Spinal cord (tissue), 10 donors: ENCODE measurements around the gene OR56A3. TPM values are rescaled to one million over a fixed set of nuclear protein-coding genes. Genes with fewer than 3 reads are reported as not detected.
"Not testable (repeated sequence)": the region's sequence is repeated elsewhere in the genome, so short reads cannot be mapped to it uniquely, and the experiment has no call there.

Experiments
- DNase-seq, 6 donors: peaks; one replicate each; pipeline versions ENCODE4 v3.0.0 to v3.0.0-alpha.2; 2013 to 2015; ENCODE audit warnings: low spot score in 6 of 6, low read depth in 4 of 6
- H3K27ac ChIP-seq: one replicate; pipeline ENCODE4 v1.5.1; 2013; ENCODE audit warnings: low read depth, low read length, control low read depth
- H3K27me3 ChIP-seq: one replicate; pipeline ENCODE4 v1.6.1; 2013; ENCODE audit warnings: low read length; ENCODE audit not compliant: control insufficient read depth, insufficient read depth
- H3K36me3 ChIP-seq: one replicate; pipeline ENCODE4 v1.6.1; 2013; ENCODE audit warnings: low read length; ENCODE audit not compliant: control insufficient read depth, insufficient read depth
- H3K4me1 ChIP-seq: one replicate; pipeline ENCODE4 v1.6.1; 2013; ENCODE audit warnings: low read length; ENCODE audit not compliant: control insufficient read depth, insufficient read depth
- H3K4me3 ChIP-seq: one replicate; pipeline ENCODE4 v1.5.1; 2013; ENCODE audit warnings: low read depth, low read length, control low read depth
- H3K9me3 ChIP-seq: one replicate; pipeline ENCODE4 v1.6.1; 2013; ENCODE audit warnings: low read length; ENCODE audit not compliant: control insufficient read depth, insufficient read depth
- WGBS: methylation state at CpG from one replicate; pipeline ENCODE4 v1.1.5; 2013; ENCODE audit warnings: missing lambda C conversion rate; ENCODE audit not compliant: insufficient coverage; 5-methylcytosine and 5-hydroxymethylcytosine counted together
- polyA plus RNA-seq, 2 donors: library from polyadenylated mRNA; unstranded; fragments of 120-200 nt; gene quantifications; one replicate each; pipeline ENCODE4 v1.2.1, GENCODE V29; 2013; ENCODE audit not compliant: insufficient read length in 2 of 2
- total RNA-seq, 2 donors: library from RNA; depleted of rRNA in 1 of 2; stranded (reverse); fragments of 120-200 nt in 1 of 2; fragments of >200 nt in 1 of 2; gene quantifications; one replicate each; pipeline versions ENCODE4 v1.2.3 to v1.2.4, GENCODE V29; 2013 to 2014
- donor health status: healthy.

The OR56A3 gene
- total and polyA plus RNA-seq, 4 donors, result not detected

DNA sequence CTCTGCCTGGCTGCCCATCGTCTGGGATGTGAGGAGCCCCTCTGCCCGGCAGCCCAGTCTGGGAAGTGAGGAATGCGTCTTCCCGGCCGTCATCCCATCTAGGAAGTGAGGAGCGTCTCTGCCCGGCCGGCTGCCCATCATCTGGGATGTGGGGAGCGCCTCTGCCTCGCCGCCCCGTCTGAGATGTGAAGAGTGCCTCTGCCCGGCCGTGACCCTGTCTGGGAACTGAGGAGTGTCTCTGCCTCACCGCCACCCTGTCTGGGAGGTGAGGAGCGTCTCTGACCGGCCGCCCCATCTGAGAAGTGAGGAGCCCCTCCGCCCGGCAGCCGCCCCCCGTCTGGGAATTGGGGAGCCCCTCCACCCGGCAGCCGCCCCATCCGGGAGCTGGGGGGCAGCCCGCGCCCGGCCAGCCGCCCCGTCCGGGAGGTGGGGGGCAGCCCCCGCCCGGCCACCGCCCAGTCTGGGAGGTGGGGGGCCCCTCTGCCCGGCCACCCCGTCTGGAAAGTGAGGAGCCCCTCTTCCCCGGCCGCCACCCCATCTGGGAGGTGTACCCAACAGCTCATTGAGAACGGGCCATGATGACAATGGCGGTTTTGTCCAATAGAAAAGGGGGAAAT is 18.8 kb downstream of the OR56A3 start:
- H3K4me1 ChIP-seq, H3K36me3 ChIP-seq, H3K9me3 ChIP-seq, DNase-seq, H3K4me3 ChIP-seq, H3K27me3 ChIP-seq, H3K27ac ChIP-seq: not testable (repeated sequence)
- whole genome bisulfite sequencing, result 91% methylated on average over 27 of the region's 40 CpGs

DNA sequence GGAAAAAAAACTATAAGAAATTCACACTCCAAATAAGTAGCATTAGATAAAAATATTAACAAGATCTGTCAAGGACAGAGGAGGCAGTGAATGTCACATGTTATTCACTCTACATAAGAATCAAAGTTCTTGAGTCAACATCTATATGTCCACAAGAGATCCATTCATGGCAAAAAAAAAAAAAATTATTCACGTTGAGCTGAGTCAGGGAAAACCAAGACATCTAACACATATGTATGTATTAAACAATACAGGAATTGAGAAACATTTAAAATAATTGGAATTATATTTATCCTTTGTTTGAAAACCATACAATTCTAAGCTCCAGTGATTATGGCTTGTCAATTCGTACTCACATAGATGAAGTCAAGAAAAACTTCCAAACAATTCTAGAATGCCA is 24.9 kb downstream of the OR56A3 start:
- no CpG with 5 or more reads among the region's 2 CpGs for WGBS
- Histone ChIP-seq H3K27ac (no peak overlapping the region), H3K27me3 (no peaks in the 10 kb centered on the region), H3K36me3 (no peaks in the 10 kb centered on the region), H3K4me1 (no peaks in the 10 kb centered on the region), H3K4me3 (no peak overlapping the region), H3K9me3 (peaks cover 3% of the 10 kb centered on the region)
- no peak for DNase-seq

DNA sequence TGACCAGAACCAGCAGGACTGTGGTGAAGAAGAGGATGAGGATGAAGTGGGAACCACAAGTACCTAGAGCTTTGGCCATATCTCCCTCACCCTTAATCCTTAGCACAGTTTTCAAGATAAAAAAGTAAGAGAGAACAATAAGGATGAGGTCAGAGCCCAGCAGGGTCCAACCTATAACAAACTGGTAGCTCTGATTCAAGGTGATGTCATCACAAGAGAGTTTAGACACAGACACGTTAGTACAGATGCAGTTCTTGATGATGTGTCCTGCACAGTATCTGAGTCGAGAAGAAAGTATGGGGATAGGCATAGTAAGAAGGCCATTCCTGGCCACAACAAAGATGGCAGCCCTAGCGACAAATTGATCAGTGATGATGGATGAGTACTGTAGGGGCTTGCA is 25.7 kb downstream of the OR56A3 start:
- no peak overlapping the region for H3K27ac ChIP-seq
- no peak for DNase-seq
- no peaks in the 10 kb centered on the region for H3K27me3 ChIP-seq
- no peak overlapping the region for H3K4me3 ChIP-seq
- peaks cover 3% of the 10 kb centered on the region for H3K9me3 ChIP-seq
- no peaks in the 10 kb centered on the region for H3K36me3 ChIP-seq
- no peaks in the 10 kb centered on the region for H3K4me1 ChIP-seq
- 65% methylated on average over 3 of the region's 3 CpGs for WGBS

DNA sequence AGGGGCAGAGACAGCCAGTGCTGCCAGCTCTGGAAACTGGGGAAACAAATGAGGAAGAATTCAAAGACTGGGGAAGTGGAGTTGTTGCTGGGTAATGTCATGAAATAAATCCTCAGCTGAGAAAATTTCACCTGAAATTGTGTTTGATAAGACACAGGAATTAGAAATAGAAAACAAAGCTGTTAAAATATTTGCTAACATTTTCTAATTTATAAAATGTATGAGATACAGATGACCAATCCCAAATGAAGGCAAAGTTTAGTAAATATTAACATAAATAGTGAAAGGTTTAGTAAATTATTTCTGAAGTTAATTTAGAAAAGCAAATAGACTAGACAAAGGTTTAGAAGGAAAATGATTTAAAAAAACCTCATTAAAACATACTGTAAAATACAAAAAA is 26.3 kb downstream of the OR56A3 start, which contains the start of gene OR56A5:
TSS of gene OR56A5 (minus strand) at position 101 of the 400 bp plus-strand sequence. CDS start at position 101, 0 bp downstream.
- Histone ChIP-seq H3K27ac (no peak within 1 kb of the TSS), H3K9me3 (no peaks in the 10 kb centered on the region), H3K36me3 (no peaks in the 10 kb centered on the region), H3K4me1 (no peaks in the 10 kb centered on the region), H3K27me3 (no peaks in the 10 kb centered on the region), H3K4me3 (no peak within 1 kb of the TSS)
- DNase-seq, result no peak

DNA sequence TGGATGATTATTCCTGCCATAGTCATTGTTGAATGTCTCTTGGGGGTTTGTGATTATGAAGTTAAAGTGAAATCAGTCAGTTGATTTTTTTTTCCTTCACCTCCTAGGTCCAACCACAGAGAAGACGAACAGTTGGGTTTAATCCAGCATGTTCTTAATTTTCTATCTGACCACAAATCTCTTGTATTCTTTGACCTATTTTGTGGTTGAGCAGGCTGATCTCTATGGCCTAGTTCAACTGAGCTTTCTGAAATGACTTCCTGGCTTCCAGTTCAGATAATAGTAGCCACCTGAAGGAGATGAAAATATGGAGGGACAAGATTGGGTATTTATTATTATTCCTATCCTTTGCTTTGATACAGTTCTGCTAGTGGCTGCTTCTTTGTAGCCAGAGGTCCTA is 31.5 kb downstream of the OR56A3 start:
- H3K4me3 ChIP-seq, result no peak overlapping the region
- H3K27ac ChIP-seq, result no peak overlapping the region
- H3K9me3 ChIP-seq, result no peaks in the 10 kb centered on the region
- H3K36me3 ChIP-seq, result no peaks in the 10 kb centered on the region
- no peaks in the 10 kb centered on the region for H3K27me3 ChIP-seq
- no CpG with 5 or more reads among the region's 1 CpG for WGBS
- no peak for DNase-seq
- no peaks in the 10 kb centered on the region for H3K4me1 ChIP-seq

DNA sequence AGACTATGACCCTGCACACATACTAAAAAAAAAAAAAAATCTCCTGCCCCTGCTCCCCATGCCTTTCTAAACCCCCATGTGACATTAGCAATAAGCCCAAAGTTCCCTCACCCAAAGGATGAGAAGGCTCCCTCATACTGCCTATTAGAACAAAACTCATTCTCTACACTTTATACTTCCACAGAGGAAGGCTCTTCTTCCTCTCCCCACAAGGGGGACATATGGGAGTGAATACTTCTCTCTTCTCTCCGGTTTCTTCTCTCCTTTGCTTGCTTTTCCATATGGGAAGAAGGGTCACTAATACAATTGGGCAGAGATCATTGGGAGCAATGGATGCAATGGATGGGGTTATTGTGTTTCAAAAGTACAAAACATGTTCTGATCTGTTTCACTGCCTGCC is 41.4 kb downstream of the OR56A3 start:
- no CpG with 5 or more reads among the region's 1 CpG for WGBS
- Histone ChIP-seq H3K27ac (no peak overlapping the region), H3K4me1 (no peaks in the 10 kb centered on the region), H3K27me3 (no peaks in the 10 kb centered on the region), H3K36me3 (no peaks in the 10 kb centered on the region), H3K9me3 (peaks cover 2% of the 10 kb centered on the region), H3K4me3 (no peak overlapping the region)
- DNase-seq, result no peak

DNA sequence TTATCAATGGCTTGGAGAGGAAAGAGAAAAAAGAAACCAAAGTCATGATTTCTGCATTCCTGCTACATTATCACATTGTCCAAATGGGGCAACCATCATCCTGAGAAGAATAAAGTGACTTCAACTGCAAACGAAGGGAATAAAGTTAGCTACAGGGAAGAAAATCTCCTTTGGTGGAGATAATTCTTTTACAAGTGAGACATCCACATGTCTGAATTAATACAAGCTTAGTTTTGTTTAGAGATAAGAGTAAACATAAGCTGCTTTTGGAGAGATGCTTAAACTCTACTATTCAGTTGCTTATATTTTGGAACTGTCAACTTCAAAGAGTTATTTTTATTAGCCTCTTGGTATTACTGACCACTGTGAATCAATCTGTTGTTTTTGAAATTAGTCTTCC is 44.8 kb downstream of the OR56A3 start, which contains the start of gene OR52L1:
TSS of gene OR52L1 (minus strand) at position 101 of the 400 bp plus-strand sequence. CDS start at position 46, 55 bp downstream.
- Histone ChIP-seq H3K27ac (no peak within 1 kb of the TSS), H3K36me3 (no peaks in the 10 kb centered on the region), H3K27me3 (no peaks in the 10 kb centered on the region), H3K4me3 (no peak within 1 kb of the TSS), H3K9me3 (no peaks in the 10 kb centered on the region), H3K4me1 (no peaks in the 10 kb centered on the region)
- WGBS, result no CpG with 5 or more reads among the region's 1 CpG
- no peak for DNase-seq

DNA sequence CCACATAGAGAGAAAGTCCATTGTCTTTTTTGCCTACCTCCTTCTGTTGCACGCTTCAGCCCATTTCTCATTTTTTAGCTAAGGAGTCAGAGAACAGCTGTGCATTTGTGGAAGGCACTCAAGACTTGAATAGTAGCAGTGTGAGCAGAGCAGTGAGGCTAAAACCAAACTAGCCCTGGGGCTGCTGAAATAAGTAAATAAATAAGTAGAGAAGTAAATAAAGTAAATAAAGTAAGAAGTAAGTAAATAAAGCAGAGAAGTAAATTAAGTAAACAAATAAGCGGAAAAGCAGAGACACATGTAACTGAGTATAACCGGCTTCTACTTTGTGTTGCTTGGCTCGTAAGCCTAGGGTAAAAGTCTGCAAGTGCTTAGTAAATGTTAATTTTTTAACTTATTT is 47.2 kb downstream of the OR56A3 start:
- Histone ChIP-seq H3K4me1 (no peaks in the 10 kb centered on the region), H3K27me3 (no peaks in the 10 kb centered on the region), H3K27ac (no peak overlapping the region), H3K36me3 (no peaks in the 10 kb centered on the region), H3K9me3 (no peaks in the 10 kb centered on the region), H3K4me3 (no peak overlapping the region)
- no CpG with 5 or more reads among the region's 4 CpGs for WGBS
- DNase-seq, result no peak

DNA sequence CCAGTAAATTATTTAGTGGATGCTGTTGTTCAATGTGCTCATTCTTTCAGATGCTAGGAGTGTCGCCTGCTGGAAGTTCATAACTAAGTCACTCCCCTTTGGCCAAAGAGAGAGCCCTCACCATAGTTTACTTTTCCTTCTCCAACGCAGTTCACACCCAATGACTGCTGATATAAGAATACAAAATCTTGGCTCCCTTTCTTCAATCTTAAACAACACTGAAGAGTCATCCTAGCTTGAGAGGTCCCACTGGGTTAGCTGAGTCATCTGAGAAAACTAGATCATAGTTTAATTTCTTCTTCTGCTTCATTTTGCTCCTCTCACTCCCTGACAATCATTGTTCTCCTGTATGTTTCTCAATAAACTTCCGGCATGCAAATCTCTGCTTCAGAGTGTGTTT is 50.1 kb downstream of the OR56A3 start:
- no peak overlapping the region for H3K27ac ChIP-seq
- DNase-seq, result no peak

DNA sequence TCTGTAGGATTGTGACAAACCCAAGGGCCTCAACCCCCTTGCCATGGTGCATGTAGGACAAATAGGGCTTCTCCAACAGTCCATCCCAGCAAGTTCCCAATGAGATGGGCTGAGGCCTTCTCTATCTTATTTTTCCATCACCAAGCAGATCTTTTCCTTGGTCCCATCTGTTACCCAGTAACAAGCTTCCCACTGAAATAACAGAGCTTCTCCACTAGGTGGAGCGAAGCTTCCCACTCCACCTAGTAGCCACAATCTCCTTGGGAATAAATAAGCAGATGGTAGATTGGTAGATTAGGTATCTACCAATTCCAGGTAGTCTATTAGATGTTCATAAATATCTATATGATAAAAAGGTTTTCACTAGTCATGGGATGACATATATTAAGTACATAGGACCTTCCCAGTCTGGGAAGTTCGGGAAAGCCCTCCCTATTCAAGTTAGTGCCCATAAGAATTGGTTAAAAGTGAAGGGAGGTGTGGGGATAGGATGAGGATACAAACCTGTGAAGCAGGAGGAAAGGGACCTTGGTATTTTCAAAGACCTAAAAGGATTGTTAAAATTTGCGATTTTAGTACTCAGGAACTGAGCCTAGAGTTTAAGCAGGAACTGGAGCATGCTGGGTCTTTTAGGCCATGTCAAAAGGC is 50.7 kb downstream of the OR56A3 start:
- no peaks in the 10 kb centered on the region for H3K9me3 ChIP-seq
- no CpG with 5 or more reads among the region's 3 CpGs for WGBS
- H3K27ac ChIP-seq, result no peak overlapping the region
- H3K4me1 ChIP-seq, result no peaks in the 10 kb centered on the region
- no peaks in the 10 kb centered on the region for H3K27me3 ChIP-seq
- no peaks in the 10 kb centered on the region for H3K36me3 ChIP-seq
- H3K4me3 ChIP-seq, result no peak overlapping the region
- no peak for DNase-seq

More for the DNA sequence above, 50.1 kb downstream of the OR56A3 start:
- no peaks in the 10 kb centered on the region for H3K9me3 ChIP-seq
- H3K36me3 ChIP-seq, result no peaks in the 10 kb centered on the region
- no peak overlapping the region for H3K4me3 ChIP-seq
- no peaks in the 10 kb centered on the region for H3K27me3 ChIP-seq
- 90% methylated on average over 2 of the region's 3 CpGs for WGBS
- no peaks in the 10 kb centered on the region for H3K4me1 ChIP-seq
